ENCODE results near the gene CLIC6. TPM values are rescaled to one million over a fixed set of nuclear protein-coding genes. Genes with fewer than 3 reads are reported as not detected.

Gene CLIC6
- total and polyA plus RNA-seq, 2 of the 8 experiments (the other 6 are each of a cell fraction or from before 2014, with no cell fraction given): 0.42 to 1.3 TPM

- Histone ChIP-seq H3K79me2 (ENCODE audit: control insufficient read depth in 1 of 2, insufficient read depth in 2 of 2, low read length in 2 of 2) (no peaks in the 10 kb centered on the region), H3K4me2 (ENCODE audit: insufficient read depth in 1 of 2, low read depth in 2 of 2, low read length in 2 of 2) (peak overlapping the region; percentile 68 to 71), H3K4me1 (replicated peaks in 1 of 4; ENCODE audit: control insufficient read depth in 3 of 4, insufficient read depth in 4 of 4, low read length in 3 of 4) (peaks cover 0 to 9% (median 3%) of the 10 kb centered on the region in 4 experiments; a peak in 4 of 7 replicates), H3K36me3 (ENCODE audit: control insufficient read depth in 2 of 4, insufficient read depth in 4 of 4, low read length in 3 of 4) (no peaks in the 10 kb centered on the region), H3K23ac (ENCODE audit: insufficient read length) (no peak overlapping the region), H2AK5ac (ENCODE audit: low read depth, low read length) (no peak overlapping the region), H3K79me1 (ENCODE audit: low read depth, low read length) (no peaks in the 10 kb centered on the region), H3K9me3 (ENCODE audit: insufficient read depth in 2 of 2, low read depth in 1 of 2, low read length in 1 of 2) (no peaks in the 10 kb centered on the region), H4K20me1 (replicated peaks in 1 of 2; ENCODE audit: control insufficient read depth in 1 of 2, insufficient read depth in 2 of 2, low read length in 2 of 2) (no peaks in the 10 kb centered on the region), H3K4ac (replicated peaks; ENCODE audit: insufficient read length, low read depth, low read length) (no peak overlapping the region), H2BK120ac (replicated peaks; ENCODE audit: low read depth, low read length) (no peak overlapping the region), H3K27ac (ENCODE audit: low read depth, low read length) (no peak overlapping the region), H4K8ac (ENCODE audit: extremely low read depth, insufficient read depth, low read length) (no peak overlapping the region; the same call in 1 of the 2 replicates), H2BK12ac (ENCODE audit: low read depth, low read length) (no peak overlapping the region), H3K27me3 (replicated peaks in 1 of 4; ENCODE audit: control insufficient read depth in 3 of 4, extremely low read depth in 1 of 4, insufficient read depth in 3 of 4, low read length in 3 of 4) (peaks cover 22 to 50% (median 40%) of the 10 kb centered on the region in 4 experiments), H3K9ac (replicated peaks in 1 of 4; ENCODE audit: extremely low read depth in 1 of 4, low read depth in 3 of 4, low read length in 3 of 4) (no peak overlapping the region), H2BK5ac (ENCODE audit: low read depth, low read length) (no peak overlapping the region), H2BK15ac (ENCODE audit: low read length) (no peak overlapping the region), H2BK20ac (ENCODE audit: low read length) (no peak overlapping the region), H3K4me3 (ENCODE audit: extremely low read depth in 1 of 4, insufficient read depth in 2 of 4, low read depth in 3 of 4, low read length in 4 of 4) (peak overlapping the region; percentile 40 to 67 (median 52)), H2AFZ (ENCODE audit: low read length) (no peak overlapping the region; the same call in 1 of the 2 replicates), H3K23me2 (ENCODE audit: low read depth, low read length) (peaks cover 16% of the 10 kb centered on the region; the same call in 1 of the 2 replicates), H3K14ac (ENCODE audit: insufficient read length) (no peak overlapping the region), H3K18ac (ENCODE audit: extremely low read depth, low read length) (peak overlapping the region; percentile 19; the same call in 1 of the 2 replicates), H4K5ac (ENCODE audit: insufficient read length, low read depth, low read length) (no peak overlapping the region), H3K56ac (replicated peaks; ENCODE audit: insufficient read length, low read depth, low read length) (no peak overlapping the region), H4K91ac (replicated peaks; ENCODE audit: insufficient read length, low read length) (no peak overlapping the region)
- DNase-seq (ENCODE audit: low read depth in 1 of 2, low spot score in 2 of 2) (peak in 1 of 2 experiments; percentile 81), FAIRE-seq (no peak)
- ChIA-PET POLR2A (ENCODE audit: partially characterized antibody) (no interaction called here), CTCF (ENCODE audit: partially characterized antibody) (interaction anchor here (1.0 kb wide), 1 partner anchor 66 kb away, joined by 3 read pairs; no protein-coding TSS in a partner anchor)
- WGBS, 2 experiments (ENCODE audit: extremely low coverage in 1 of 2, insufficient coverage in 1 of 2, insufficient read length in 1 of 2, insufficient replicate concordance in 2 of 2, low coverage in 1 of 2, low lambda C conversion rate in 2 of 2, missing lambda C conversion rate in 1 of 2): 1% methylated on average over 31 of the region's 74 CpGs; no CpG with 5 or more reads in 1 of the 2 experiments
- TF ChIP-seq SRF (IDR thresholded peaks at IDR 0.05; ENCODE audit: low read depth, low read length) (no peak), KDM4A (IDR thresholded peaks at IDR 0.05; ENCODE audit: low read depth, low read length, severe bottlenecking) (peak; percentile 80), KDM5A (IDR thresholded peaks at IDR 0.05; ENCODE audit: low read length) (no peak), SP2 (IDR thresholded peaks at IDR 0.05; ENCODE audit: low read length) (no peak), RBBP5 (IDR thresholded peaks at IDR 0.05; ENCODE audit: borderline replicate concordance, low read depth, low read length) (peak; percentile 50; the same call in 1 of the 2 replicates), TBP (IDR thresholded peaks at IDR 0.05; ENCODE audit: low read depth, low read length) (no peak), CHD2 (IDR thresholded peaks at IDR 0.05; ENCODE audit: low read length) (no peak), USF2 (IDR thresholded peaks at IDR 0.05; ENCODE audit: low read length) (no peak), EZH2 (IDR thresholded peaks at IDR 0.05; ENCODE audit: low read depth, low read length, severe bottlenecking) (peak; percentile 58), ASH2L (IDR thresholded peaks at IDR 0.05; ENCODE audit: low read length) (no peak), SUZ12 (IDR thresholded peaks at IDR 0.05; ENCODE audit: low read length) (peak; percentile 47), NRF1 (IDR thresholded peaks at IDR 0.05; ENCODE audit: low read depth, low read length) (no peak)
Measured at GRCh38 chr21:34669149-34669879, 520 bp downstream of the CLIC6 start.
